NCI-H446 (cell line): Measurements from ENCODE around the gene TRIM65.
"Not testable (repeated sequence)": the region's sequence is repeated elsewhere in the genome, so short reads cannot be mapped to it uniquely, and the experiment has no call there.

ENCODE experiments used
- DNase-seq, 2 experiments: peaks; one replicate each; lab custom pipeline; 2025; lab: John Stamatoyannopoulos, UW

The TRIM65 gene

DNA sequence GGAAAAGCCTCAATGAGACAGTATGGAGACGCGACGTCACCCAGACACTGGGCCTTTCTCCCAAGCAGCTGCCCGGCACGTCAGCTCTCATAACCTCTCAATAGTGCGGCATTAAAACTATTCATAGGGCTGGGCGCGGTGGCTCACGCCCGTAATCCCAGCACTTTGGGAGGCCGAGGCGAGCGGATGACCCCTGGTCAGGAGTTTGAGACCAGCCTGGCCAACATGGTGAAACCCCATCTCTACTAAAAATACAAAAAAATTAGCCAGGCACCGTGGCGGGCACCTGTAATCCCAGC, 45.1 kb downstream of the TRIM65 start:
- not testable (repeated sequence) for DNase-seq

- DNase-seq: no peak
These were observed 45.6 kb downstream of the TRIM65 start for GRCh38 chr17:75850928-75851692.

DNA sequence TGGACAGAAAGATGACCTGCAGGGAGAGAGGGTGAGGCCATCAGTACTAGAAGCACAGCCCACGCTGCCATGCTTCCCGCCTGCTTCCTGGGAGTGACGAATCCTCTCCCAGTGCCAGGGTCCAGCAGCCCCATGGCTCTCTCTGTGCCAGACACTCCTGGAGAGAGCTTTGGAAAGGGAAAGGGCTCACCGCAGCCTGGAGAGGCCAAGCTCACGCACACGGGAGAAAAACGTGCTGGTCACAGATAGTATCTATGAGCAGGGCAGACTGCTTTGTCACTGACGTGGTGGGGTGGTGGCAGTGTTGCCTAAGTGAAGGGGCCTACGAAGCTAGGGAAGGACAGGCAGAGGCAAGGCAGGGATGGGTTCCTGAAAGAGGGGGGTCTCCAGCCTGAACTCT, 47.0 kb downstream of the TRIM65 start:
- peak in 1 of 2 experiments; percentile 38 for DNase-seq

DNA sequence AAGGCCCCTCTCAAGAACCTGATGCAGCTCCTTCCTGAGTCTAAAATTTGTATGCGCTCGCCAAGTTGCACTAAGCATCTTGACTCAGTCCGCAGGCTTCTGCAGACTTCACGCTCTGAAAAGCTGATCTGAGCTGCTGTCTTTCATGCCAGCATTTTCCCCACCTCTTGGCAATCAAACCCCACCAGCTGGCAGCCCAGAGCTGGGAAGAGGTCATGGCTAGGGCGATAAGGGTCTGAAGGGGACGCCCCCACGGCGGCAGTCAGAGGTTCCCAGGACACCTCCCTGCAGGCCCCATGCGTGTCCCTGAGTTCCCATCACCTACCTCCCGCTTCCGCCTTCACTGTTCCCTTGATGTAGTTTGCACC, 47.5 kb downstream of the TRIM65 start:
- peak; percentile 46 to 81 for DNase-seq

GRCh38 chr17:75848523-75849278, 48.0 kb downstream of the TRIM65 start:
- DNase-seq: peak; percentile 53 to 72

- DNase-seq: no peak
These were observed 48.9 kb downstream of the TRIM65 start for GRCh38 chr17:75847614-75848522.

- DNase-seq: no peak
These were observed 49.8 kb downstream of the TRIM65 start for GRCh38 chr17:75846692-75847613.

DNA sequence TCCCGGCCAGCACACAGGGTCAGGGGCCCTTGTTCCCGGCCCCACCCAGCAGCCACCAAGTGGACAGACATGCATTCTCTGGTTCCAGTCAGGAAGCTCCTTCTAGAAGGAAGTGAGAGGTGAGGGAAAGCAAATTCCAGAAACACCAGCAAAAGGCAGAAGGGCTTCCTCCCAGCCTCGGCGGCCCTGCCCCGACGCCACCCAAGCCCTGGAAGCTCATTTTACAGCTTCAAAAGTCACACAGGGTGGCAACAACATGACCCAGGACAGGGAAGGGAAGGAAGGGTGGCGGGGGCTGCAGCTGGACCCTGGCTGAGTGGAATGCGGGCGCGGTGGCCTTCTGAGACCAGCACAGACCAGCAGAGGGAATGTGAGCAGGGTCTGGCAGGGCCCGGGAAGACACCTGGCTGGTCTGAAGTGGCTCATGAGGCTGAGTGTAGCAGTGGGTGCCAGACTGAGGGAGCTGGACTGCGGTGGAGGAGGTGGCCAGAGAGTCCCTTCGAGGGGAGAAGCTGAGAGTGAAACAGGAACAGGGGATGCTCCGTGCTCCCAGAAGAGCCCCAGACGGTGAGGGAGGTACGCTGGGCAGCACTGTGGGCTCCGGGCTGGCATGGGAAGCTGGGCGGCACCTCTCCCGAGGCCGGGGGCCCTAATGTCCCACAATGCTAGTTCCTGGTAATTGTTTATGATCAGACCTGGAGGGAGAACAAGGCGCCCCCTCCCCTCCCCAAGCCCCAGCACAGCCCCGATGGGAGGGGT, 50.6 kb downstream of the TRIM65 start:
- no peak for DNase-seq

DNA sequence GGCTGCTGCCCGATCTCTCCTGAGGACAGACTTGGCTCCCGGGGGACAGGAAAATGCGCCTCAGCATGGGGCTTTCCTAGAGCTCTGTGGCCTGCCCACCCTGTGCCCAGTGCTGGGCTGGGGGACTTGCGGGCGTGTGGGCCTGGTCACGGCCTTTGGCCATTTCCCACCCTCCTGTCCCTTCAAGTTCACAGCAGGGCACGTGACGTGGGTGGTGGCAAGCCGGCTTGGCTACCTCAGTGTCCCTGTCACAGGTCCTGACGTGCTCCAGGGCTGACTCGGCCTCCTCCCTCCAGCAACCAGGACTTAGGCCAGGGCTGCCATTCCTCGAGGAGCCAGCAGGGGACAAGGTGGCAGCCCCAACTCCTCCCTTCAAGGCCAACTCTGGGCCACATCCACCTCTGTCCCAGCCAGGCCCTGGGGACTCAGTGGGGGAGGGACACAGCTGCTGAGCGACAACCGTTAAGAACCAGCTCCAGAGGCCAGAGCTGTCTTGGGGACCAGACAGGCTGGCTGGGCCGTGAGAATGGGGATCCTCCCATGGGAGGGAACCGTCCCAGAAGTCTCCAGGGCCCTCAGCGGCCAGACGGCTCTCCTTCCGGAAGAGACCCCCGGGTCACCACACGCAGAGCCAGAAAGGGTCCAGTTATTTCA, 51.6 kb downstream of the TRIM65 start:
- DNase-seq: peak in 1 of 2 experiments; percentile 42

GRCh38 chr17:75844530-75845057, 52.2 kb downstream of the TRIM65 start:
- no peak for DNase-seq

DNA sequence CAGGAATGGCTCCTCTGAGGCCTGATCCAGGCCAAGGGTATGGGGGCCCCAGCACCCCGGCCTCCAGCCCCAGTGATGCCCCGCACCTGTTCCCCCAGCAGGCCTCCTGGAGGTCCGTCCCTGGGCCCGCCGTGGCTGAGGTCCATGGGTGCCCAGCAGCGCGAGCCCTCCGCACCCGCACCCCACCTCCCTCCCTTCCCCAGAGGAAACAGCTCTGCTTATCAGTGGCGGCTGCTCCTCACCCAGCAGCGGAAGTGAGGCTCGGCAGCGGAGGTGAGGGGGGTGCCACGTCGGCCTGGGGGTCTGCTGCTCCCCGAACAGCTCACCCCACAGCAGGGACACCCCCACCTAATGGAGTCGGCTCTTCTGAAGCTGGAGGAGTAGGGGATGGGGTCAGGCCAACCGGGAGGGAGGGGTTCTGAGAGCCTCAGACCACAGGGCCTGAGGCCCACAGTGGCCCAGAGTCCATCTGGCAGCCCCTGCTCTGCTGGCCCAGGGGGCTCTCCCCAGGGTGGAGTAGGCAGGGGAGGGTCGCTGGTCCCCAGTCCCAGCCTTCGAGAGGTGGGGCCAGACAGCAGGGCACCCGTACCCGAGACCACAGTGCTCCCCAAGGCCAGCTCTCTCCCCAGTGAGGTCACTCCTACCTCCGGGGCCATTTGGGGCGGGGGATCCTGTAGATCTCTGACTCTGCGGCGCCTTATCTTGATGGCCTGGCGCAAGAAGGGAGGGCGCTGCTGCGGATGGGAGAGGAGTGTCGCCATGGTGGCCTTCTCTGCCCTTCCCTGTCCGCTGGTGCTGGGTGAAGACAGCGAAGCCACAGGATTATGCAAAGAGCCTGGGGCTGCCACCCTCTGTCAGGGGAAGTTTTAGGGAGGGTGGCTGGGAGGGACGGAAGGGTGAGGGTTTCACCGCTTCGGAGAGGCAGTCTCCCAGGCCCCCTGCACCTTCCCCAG, 52.9 kb downstream of the TRIM65 start, which contains the start of gene UNC13D:
UNC13D (minus strand) TSS at position 828 of the 953 bp plus-strand sequence; CDS start at position 761, 67 bp downstream.
- no peak for DNase-seq

DNA sequence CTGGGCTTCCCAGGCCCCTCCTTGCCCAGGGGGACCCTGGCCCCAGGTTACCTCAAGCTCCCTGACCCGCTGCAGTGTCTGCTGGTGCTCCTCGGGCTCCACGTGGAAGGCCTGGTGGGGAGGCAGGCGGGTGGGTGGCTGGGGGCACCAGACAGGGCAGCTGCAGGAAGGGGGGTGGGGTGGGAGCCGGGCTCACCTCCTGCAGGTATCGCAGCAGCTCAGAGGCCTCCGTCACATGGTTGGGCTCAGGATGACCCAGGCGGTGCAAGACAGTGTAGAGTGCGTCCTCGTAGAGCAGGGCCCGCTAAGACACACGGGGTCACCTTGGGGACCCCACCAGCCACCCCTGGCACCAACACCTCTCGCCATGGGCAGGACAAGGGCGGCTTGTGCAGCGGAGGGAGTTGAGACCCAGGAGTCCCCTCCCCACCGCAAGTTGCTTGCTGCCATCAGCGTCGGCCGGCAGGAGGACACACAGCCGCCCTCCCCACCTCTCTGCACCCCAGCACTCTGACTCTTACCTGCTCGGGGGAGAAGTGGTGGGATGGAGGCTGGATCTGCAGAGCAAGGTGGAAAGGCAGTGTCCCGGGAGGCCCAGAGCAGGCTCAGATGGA, 53.7 kb downstream of the TRIM65 start:
- no peak for DNase-seq

DNA sequence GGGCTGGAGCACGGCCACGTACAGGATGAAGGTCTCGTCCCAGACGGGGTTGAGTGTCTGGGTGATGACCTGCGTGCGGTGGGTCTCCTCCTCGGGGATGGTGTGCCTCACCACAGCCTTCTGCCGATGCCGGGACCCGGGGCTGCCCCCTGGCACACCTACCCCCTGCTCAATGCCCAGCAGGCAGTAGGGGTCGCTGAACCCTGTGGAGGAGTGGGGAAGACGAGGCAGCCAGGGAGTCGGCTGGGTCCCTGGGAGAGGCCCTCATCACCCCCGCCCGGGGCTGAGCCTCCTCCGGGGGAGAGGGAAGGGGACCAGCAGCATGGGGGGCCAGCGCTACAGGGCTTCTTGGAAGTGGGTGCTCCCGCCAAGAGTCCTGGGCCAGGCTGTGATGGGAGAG, 54.3 kb downstream of the TRIM65 start:
- no peak for DNase-seq

GRCh38 chr17:75840799-75841164, 56.0 kb downstream of the TRIM65 start:
- DNase-seq: no peak

- DNase-seq: no peak
These were observed 56.6 kb downstream of the TRIM65 start for GRCh38 chr17:75839942-75840798.
